GM12878 (cell line): ENCODE measurements around the gene CDX1. TPM values are rescaled to one million over a fixed set of nuclear protein-coding genes. Genes with fewer than 3 reads are reported as not detected.

Experiments used
- ATAC-seq: fragments of 200-7000 bp; cut with Tn5 transposase; 3 replicates; pipeline ENCODE4 v1.9.1; 2020; ENCODE audit warnings: mild to moderate bottlenecking, moderate library complexity
- BruUV-seq: library from RNA; stranded (reverse); fragments of 400-500 nt; replicated peaks from 2 replicates; lab custom pipeline; 2021; lab: Mats Ljungman, UMichigan
- CTCF ChIA-PET: fragments of 300-600 bp; sonication (Branson Sonifier 250); formaldehyde crosslinking; extraction: SDS; loops from one replicate; lab custom pipeline; 2021; ENCODE audit warnings: inconsistent platforms; lab: Yijun Ruan, JAX
- POLR2A ChIA-PET: fragments of 350-600 bp; formaldehyde crosslinking; extraction: SDS; loops from one replicate; lab custom pipeline; 2021; ENCODE audit warnings: inconsistent platforms; lab: Charles Lee
- RAD21 ChIA-PET: fragments of 300-600 bp; sonication (Branson Sonifier 250); formaldehyde crosslinking; loops from one replicate; lab custom pipeline; 2023; ENCODE audit warnings: antibody characterized with exemption; ENCODE audit not compliant: unreplicated experiment; lab: Charles Lee
- SMC1A ChIA-PET: fragments of 300-600 bp; sonication (Branson Sonifier 250); formaldehyde crosslinking; loops from one replicate; lab custom pipeline; 2023; ENCODE audit not compliant: unreplicated experiment, uncharacterized antibody; lab: Charles Lee
- DNase-seq: peaks from one replicate; pipeline ENCODE4 v3.0.0-alpha.2; 2011; ENCODE audit warnings: low read depth, low spot score
- FAIRE-seq: peaks from 3 replicates; lab custom pipeline; 2011; peaks lifted over from hg19 to GRCh38; lab: Jason Lieb, UNC
- H2AFZ ChIP-seq: 2 replicates; pipeline ENCODE4 v1.6.0; 2011; ENCODE audit warnings: low read depth, low read length, control low read depth; ENCODE audit not compliant: control insufficient read depth
- H3K27ac ChIP-seq: 2 replicates; pipeline ENCODE4 v1.5.1; 2011; ENCODE audit warnings: control low read depth; ENCODE audit not compliant: control insufficient read depth, insufficient read depth
- H3K27me3 ChIP-seq, 2 experiments: replicated peaks in 1 of 2; 2 replicates each; pipeline versions ENCODE4 v1.6.0 to v1.6.1; 2011; ENCODE audit warnings: low read length in 1 of 2; ENCODE audit not compliant: control insufficient read depth in 2 of 2, insufficient read depth in 2 of 2
- H3K36me3 ChIP-seq, 2 experiments: 2 replicates each; pipeline ENCODE4 v1.5.1; 2011; ENCODE audit warnings: low read length in 1 of 2; ENCODE audit not compliant: control insufficient read depth in 2 of 2, insufficient read depth in 2 of 2
- H3K4me1 ChIP-seq: 2 replicates; pipeline ENCODE4 v1.6.1; 2011; ENCODE audit warnings: mild to moderate bottlenecking, low read length, moderate library complexity, mixed read lengths; ENCODE audit not compliant: control insufficient read depth, insufficient read depth
- H3K4me2 ChIP-seq: 2 replicates; pipeline ENCODE4 v1.6.0; 2011; ENCODE audit warnings: control low read depth; ENCODE audit not compliant: control insufficient read depth, insufficient read depth
- H3K4me3 ChIP-seq: fragments of 200-600 bp; sonication (generic); 2 replicates; pipeline ENCODE4 v1.5.1; 2016
- H3K79me2 ChIP-seq: 2 replicates; pipeline ENCODE4 v1.6.0; 2011; ENCODE audit warnings: low read length; ENCODE audit not compliant: control insufficient read depth, insufficient read depth
- H3K9ac ChIP-seq: 2 replicates; pipeline ENCODE4 v1.8.0; 2011; ENCODE audit warnings: low read length, control low read depth, mixed read lengths; ENCODE audit not compliant: control insufficient read depth, insufficient read depth
- H3K9me3 ChIP-seq: replicated peaks from 3 replicates; pipeline ENCODE4 v1.5.1; 2011; ENCODE audit warnings: mild to moderate bottlenecking, low read length; ENCODE audit not compliant: control insufficient read depth, insufficient read depth
- H4K20me1 ChIP-seq: 2 replicates; pipeline ENCODE4 v1.6.0; 2011; ENCODE audit not compliant: control insufficient read depth, insufficient read depth
- HDAC6 ChIP-seq: fragments of 200-600 bp; sonication (generic); IDR thresholded peaks from one replicate; pipeline ENCODE4 v1.8.0; 2017; ENCODE audit warnings: antibody characterized with exemption; ENCODE audit not compliant: unreplicated experiment
- IKZF1 ChIP-seq: fragments of 450-650 bp; conservative IDR thresholded peaks from 2 replicates; pipeline ENCODE4 v1.6.1; 2017; ENCODE audit warnings: antibody characterized with exemption, mild to moderate bottlenecking
- KLF5 ChIP-seq: fragments of 450-650 bp; IDR thresholded peaks from 2 replicates; pipeline ENCODE4 v1.6.1; 2014; ENCODE audit warnings: mild to moderate bottlenecking; ENCODE audit not compliant: partially characterized antibody
- RAD21 ChIP-seq: IDR thresholded peaks from 2 replicates; pipeline ENCODE4 v1.6.1; 2011; ENCODE audit warnings: mild to moderate bottlenecking, low read depth, low read length, moderate library complexity; ENCODE audit not compliant: insufficient read depth
- SMARCA5 ChIP-seq: fragments of 450-650 bp; IDR thresholded peaks from 2 replicates; pipeline ENCODE4 v1.6.1; 2017; ENCODE audit warnings: mild to moderate bottlenecking
- YY1 ChIP-seq: IDR thresholded peaks from 2 replicates; pipeline ENCODE4 v1.6.1; 2011; ENCODE audit warnings: low read depth, mild to moderate bottlenecking, low read length
- ZNF592 ChIP-seq: fragments of 450-650 bp; IDR thresholded peaks from 2 replicates; pipeline ENCODE4 v1.6.1; 2017; ENCODE audit warnings: mild to moderate bottlenecking, moderate library complexity
- ZSCAN29 ChIP-seq: fragments of 450-650 bp; IDR thresholded peaks from 2 replicates; pipeline ENCODE4 v1.6.1; 2017; ENCODE audit warnings: mild to moderate bottlenecking, moderate library complexity
- WGBS: methylation state at CpG from one replicate; pipeline ENCODE4 v1.1.6; 2016; ENCODE audit warnings: low lambda C conversion rate; ENCODE audit not compliant: insufficient replicate concordance, insufficient coverage; ENCODE audit errors: missing lambda C conversion rate; 5-methylcytosine and 5-hydroxymethylcytosine counted together
- in situ Hi-C: fragments of 300-500 bp; cut with MboI; formaldehyde crosslinking; loops from 9 replicates; pipeline ENCODE4 v1.14.3; 2018; ENCODE audit warnings: mixed read lengths
- intact Hi-C: fragments of 100-400 bp; cut with micrococcal nuclease; formaldehyde crosslinking; loops from one replicate; pipeline ENCODE4 v1.14.2; 2022; ENCODE audit not compliant: unreplicated experiment
- polyA plus RNA-seq, 11 experiments: library from polyadenylated mRNA; depleted of rRNA in 4 of 11; unstranded in 6 of 11; stranded (reverse) in 5 of 11; fragments of >200 nt; fragmentation: Nextera tagmentation in 4 of 11; fragmentation: Illumina TruSeq in 1 of 11; extraction: Ambion mirVana in 4 of 11; extraction: Trizol in 1 of 11; gene quantifications; 1 replicate in 1 of 11; 2 replicates in 10 of 11; pipeline versions ENCODE4 v1.2.1 to v1.2.3, GENCODE V29; 2011 to 2016; ENCODE audit warnings: inconsistent platforms in 2 of 11, missing spikeins in 2 of 11, low read depth in 1 of 11
- total RNA-seq, 4 experiments: library from RNA; depleted of rRNA in 3 of 4; stranded (reverse); fragments of >200 nt in 3 of 4; fragmentation: Illumina TruSeq in 1 of 4; extraction: Trizol in 1 of 4; gene quantifications; 2 replicates each; pipeline versions ENCODE4 v1.2.1 to v1.2.3, GENCODE V29; 2013 to 2021
- TF ChIP-seq, protein P1 (sequence below): fragments of 450-650 bp; IDR thresholded peaks from 2 replicates; pipeline ENCODE4 v1.6.1; 2017; ENCODE audit warnings: borderline replicate concordance

Gene CDX1
- total and polyA plus RNA-seq, 10 of the 15 experiments (the other 5 are each of a cell fraction or from before 2014, with no cell fraction given): not detected

DNA sequence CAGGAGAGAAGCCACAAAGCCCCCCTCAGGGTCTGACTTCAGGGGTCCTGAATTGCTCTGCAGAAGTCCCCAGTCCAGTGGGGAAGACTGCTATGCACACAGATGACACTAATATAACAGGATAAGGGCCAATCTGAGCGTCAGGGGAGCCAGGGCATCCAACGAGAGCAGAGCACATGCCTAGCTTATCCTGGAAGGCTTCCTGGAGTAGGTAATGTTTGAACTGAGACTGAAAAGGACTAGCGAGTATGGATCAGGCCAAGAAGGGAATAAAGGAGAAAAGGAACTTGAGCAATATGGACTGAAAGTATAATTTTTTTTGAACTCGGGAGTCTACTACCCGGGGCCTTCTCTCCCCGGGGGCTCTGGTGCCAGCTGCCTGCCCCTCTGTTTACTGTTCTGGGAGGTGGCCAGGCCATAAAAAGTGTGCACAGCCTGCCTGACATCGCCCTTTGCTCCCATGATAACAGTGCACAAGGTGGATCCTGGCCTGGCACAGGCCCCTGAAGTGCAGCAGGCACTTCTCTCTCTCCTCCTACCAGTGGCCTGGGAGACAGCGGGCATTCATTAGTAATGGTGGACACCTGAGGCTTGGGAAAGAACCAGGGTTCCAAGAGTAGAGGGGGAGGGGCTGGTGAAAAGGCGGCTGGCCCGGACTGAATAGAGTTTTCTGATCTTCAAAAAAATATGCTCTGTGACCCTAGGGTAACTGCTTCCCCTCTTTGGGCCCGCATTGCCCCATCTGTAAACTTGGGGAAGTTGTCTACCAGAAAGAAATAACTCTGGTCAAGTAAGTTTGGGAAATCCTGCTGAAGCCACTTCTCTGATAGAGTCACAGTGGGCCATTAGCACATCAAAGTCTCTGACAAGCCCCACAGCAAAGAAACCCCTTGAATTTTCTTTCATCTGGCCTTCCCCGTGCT lies 18.7 kb downstream of the CDX1 start:
- Histone ChIP-seq H3K27ac (no peak overlapping the region), H3K4me1 (no peaks in the 10 kb centered on the region), H2AFZ (no peak overlapping the region), H3K79me2 (no peaks in the 10 kb centered on the region), H3K4me2 (no peak overlapping the region), H3K27me3 (peaks cover 0 to 1% of the 10 kb centered on the region in 2 experiments; a peak in 3 of 4 replicates), H3K9me3 (no peaks in the 10 kb centered on the region), H3K4me3 (no peak overlapping the region), H3K36me3 (no peaks in the 10 kb centered on the region), H4K20me1 (no peaks in the 10 kb centered on the region), H3K9ac (no peak overlapping the region)
- ATAC-seq (no peak), DNase-seq (no peak), FAIRE-seq (no peak)
- RAD21 ChIA-PET: no interaction called here
- intact Hi-C loops (no loop called here), in situ Hi-C loops (no loop called here)
- no TSS peak for BruUV-seq
- CTCF ChIA-PET: interaction anchor here (1.6 kb wide), 1 partner anchor 10 kb away, joined by 5 read pairs; no protein-coding TSS in a partner anchor
- SMC1A ChIA-PET: no interaction called here
- TF ChIP-seq, protein P1, sequence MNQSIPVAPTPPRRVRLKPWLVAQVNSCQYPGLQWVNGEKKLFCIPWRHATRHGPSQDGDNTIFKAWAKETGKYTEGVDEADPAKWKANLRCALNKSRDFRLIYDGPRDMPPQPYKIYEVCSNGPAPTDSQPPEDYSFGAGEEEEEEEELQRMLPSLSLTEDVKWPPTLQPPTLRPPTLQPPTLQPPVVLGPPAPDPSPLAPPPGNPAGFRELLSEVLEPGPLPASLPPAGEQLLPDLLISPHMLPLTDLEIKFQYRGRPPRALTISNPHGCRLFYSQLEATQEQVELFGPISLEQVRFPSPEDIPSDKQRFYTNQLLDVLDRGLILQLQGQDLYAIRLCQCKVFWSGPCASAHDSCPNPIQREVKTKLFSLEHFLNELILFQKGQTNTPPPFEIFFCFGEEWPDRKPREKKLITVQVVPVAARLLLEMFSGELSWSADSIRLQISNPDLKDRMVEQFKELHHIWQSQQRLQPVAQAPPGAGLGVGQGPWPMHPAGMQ: no peak
- TF ChIP-seq ZSCAN29 (no peak), YY1 (no peak), RAD21 (no peak), KLF5 (no peak), SMARCA5 (no peak), HDAC6 (no peak), IKZF1 (no peak), ZNF592 (no peak)
- POLR2A ChIA-PET: no interaction called here
- WGBS: 14% methylated on average over 12 of the region's 12 CpGs
